Neuronal stem cell (in vitro differentiated cells): ENCODE measurements around the gene AP3S2.

ENCODE experiments used
- DNase-seq: peaks from one replicate; pipeline ENCODE4 v3.0.0-alpha.2; 2013; ENCODE audit warnings: low spot score
- H2AFZ ChIP-seq: one replicate; pipeline ENCODE4 v1.6.1; 2013; ENCODE audit warnings: mild to moderate bottlenecking, low read length, inconsistent platforms
- H2AK5ac ChIP-seq: 2 replicates; pipeline ENCODE4 v1.6.1; 2013; ENCODE audit warnings: low read depth, mild to moderate bottlenecking, inconsistent platforms, low read length, moderate library complexity, mixed read lengths
- H2BK120ac ChIP-seq: 2 replicates; pipeline ENCODE4 v1.6.1; 2013; ENCODE audit warnings: low read depth, mild to moderate bottlenecking, inconsistent platforms, low read length, moderate library complexity, mixed read lengths
- H2BK12ac ChIP-seq: one replicate; pipeline ENCODE4 v1.6.1; 2013; ENCODE audit warnings: low read length, inconsistent platforms
- H2BK15ac ChIP-seq: 2 replicates; pipeline ENCODE4 v1.6.1; 2013; ENCODE audit warnings: mild to moderate bottlenecking, low read length, inconsistent platforms, mixed read lengths
- H2BK5ac ChIP-seq: one replicate; pipeline ENCODE4 v1.6.1; 2013; ENCODE audit warnings: inconsistent platforms, mild to moderate bottlenecking, low read length, moderate library complexity
- H3K14ac ChIP-seq: one replicate; pipeline ENCODE4 v1.6.1; 2013; ENCODE audit warnings: low read length, inconsistent platforms
- H3K18ac ChIP-seq: 2 replicates; pipeline ENCODE4 v1.6.1; 2013; ENCODE audit warnings: low read length, inconsistent platforms
- H3K23ac ChIP-seq: 2 replicates; pipeline ENCODE4 v1.6.1; 2013; ENCODE audit warnings: low read depth, mild to moderate bottlenecking, mixed read lengths, low read length, inconsistent platforms; ENCODE audit not compliant: poor library complexity
- H3K27ac ChIP-seq: replicated peaks from 3 replicates; pipeline ENCODE4 v1.5.1; 2013; ENCODE audit warnings: low read length, inconsistent platforms
- H3K27me3 ChIP-seq, 3 experiments: 2 replicates each; pipeline ENCODE4 v1.6.1; 2013; ENCODE audit warnings: low read length in 3 of 3, mild to moderate bottlenecking in 2 of 3, inconsistent platforms in 1 of 3, low read depth in 1 of 3, mixed read lengths in 1 of 3, moderate library complexity in 1 of 3; ENCODE audit not compliant: control insufficient read depth in 3 of 3, insufficient read depth in 3 of 3
- H3K36me3 ChIP-seq, 2 donors: replicated peaks in 1 of 2; 2 replicates each; pipeline ENCODE4 v1.6.1; 2013; ENCODE audit warnings: low read length in 2 of 2; ENCODE audit not compliant: control insufficient read depth in 2 of 2, insufficient read depth in 2 of 2
- H3K4ac ChIP-seq: 2 replicates; pipeline ENCODE4 v1.6.1; 2013; ENCODE audit warnings: inconsistent platforms, mild to moderate bottlenecking, low read length, moderate library complexity
- H3K4me1 ChIP-seq, 2 donors: 1 replicate in 1 of 2; 2 replicates in 1 of 2; pipeline ENCODE4 v1.6.1; 2013; ENCODE audit warnings: low read length in 2 of 2, low read depth in 1 of 2; ENCODE audit not compliant: control insufficient read depth in 2 of 2, insufficient read depth in 1 of 2
- H3K4me2 ChIP-seq: one replicate; pipeline ENCODE4 v1.6.1; 2013; ENCODE audit warnings: mild to moderate bottlenecking, low read length, inconsistent platforms; ENCODE audit not compliant: insufficient read depth, poor library complexity, severe bottlenecking
- H3K4me3 ChIP-seq, 2 donors: 2 replicates each; pipeline ENCODE4 v1.5.1; 2013; ENCODE audit warnings: low read length in 2 of 2, mild to moderate bottlenecking in 2 of 2, inconsistent platforms in 1 of 2, moderate library complexity in 1 of 2
- H3K79me1 ChIP-seq: one replicate; pipeline ENCODE4 v1.6.1; 2013; ENCODE audit warnings: low read depth, mild to moderate bottlenecking, inconsistent platforms, low read length, moderate library complexity
- H3K9ac ChIP-seq: one replicate; pipeline ENCODE4 v1.6.1; 2013; ENCODE audit warnings: mild to moderate bottlenecking, low read depth, low read length, inconsistent platforms; ENCODE audit not compliant: poor library complexity
- H3K9me3 ChIP-seq, 2 donors: replicated peaks in 1 of 2; 2 replicates each; pipeline versions ENCODE3 to v1.6.1; 2013; ENCODE audit warnings: low read length in 2 of 2, mild to moderate bottlenecking in 2 of 2, inconsistent platforms in 1 of 2, low read depth in 1 of 2, mixed read lengths in 1 of 2, moderate library complexity in 1 of 2; ENCODE audit not compliant: control insufficient read depth in 2 of 2, insufficient read depth in 1 of 2
- H4K8ac ChIP-seq: one replicate; pipeline ENCODE4 v1.6.1; 2013; ENCODE audit warnings: low read depth, mild to moderate bottlenecking, inconsistent platforms, low read length, moderate library complexity
- H4K91ac ChIP-seq: one replicate; pipeline ENCODE4 v1.6.1; 2013; ENCODE audit warnings: low read length, low read depth, mild to moderate bottlenecking, inconsistent platforms; ENCODE audit not compliant: poor library complexity
- WGBS, 2 donors: extraction: QIAGEN DNeasy Blood & Tissue Kit; methylation state at CpG; one replicate each; pipeline ENCODE4 v1.1.7; 2013; ENCODE audit warnings: missing lambda C conversion rate in 2 of 2, mixed read lengths in 1 of 2; ENCODE audit not compliant: insufficient read length in 2 of 2, insufficient replicate concordance in 1 of 2; ENCODE audit errors: extremely low coverage in 2 of 2; 5-methylcytosine and 5-hydroxymethylcytosine counted together

AP3S2 gene

GRCh38 chr15:89805241-89806209, 88.3 kb downstream of the AP3S2 start:
- Histone ChIP-seq H2BK15ac (peak overlapping the region; percentile 91), H3K4me2 (no peak overlapping the region), H4K8ac (no peak overlapping the region), H2AK5ac (peak overlapping the region; percentile 9), H3K79me1 (no peaks in the 10 kb centered on the region), H3K4me1 (peaks cover 2 to 18% of the 10 kb centered on the region in 2 donors), H2BK120ac (no peak overlapping the region), H4K91ac (no peak overlapping the region), H3K9me3 (no peaks in the 10 kb centered on the region), H3K4me3 (no peak overlapping the region), H3K36me3 (no peaks in the 10 kb centered on the region), H3K27me3 (peaks cover 0 to 10% (median 0%) of the 10 kb centered on the region in 3 experiments), H2BK12ac (no peak overlapping the region), H3K18ac (peak overlapping the region; percentile 44), H3K14ac (no peak overlapping the region), H2AFZ (no peak overlapping the region), H3K9ac (no peak overlapping the region), H3K27ac (no peak overlapping the region), H3K4ac (peak overlapping the region; percentile 87), H3K23ac (peak overlapping the region; percentile 81), H2BK5ac (no peak overlapping the region)
- WGBS, 2 donors, result no CpG with 5 or more reads among the region's 29 CpGs
- no peak for DNase-seq

GRCh38 chr15:89803941-89804800, 89.6 kb downstream of the AP3S2 start:
- H2BK12ac ChIP-seq, result peak overlapping the region; percentile 86
- no CpG with 5 or more reads among the region's 29 CpGs for WGBS, 2 donors
- H3K79me1 ChIP-seq, result no peaks in the 10 kb centered on the region
- H3K14ac ChIP-seq, result no peak overlapping the region
- H4K91ac ChIP-seq, result no peak overlapping the region
- H3K4ac ChIP-seq, result no peak overlapping the region
- no peaks in the 10 kb centered on the region for H3K36me3 ChIP-seq
- no peak overlapping the region for H3K23ac ChIP-seq
- peak overlapping the region; percentile 27 for H3K18ac ChIP-seq
- DNase-seq, result no peak
- H3K4me3 ChIP-seq, result no peak overlapping the region
- H3K27ac ChIP-seq, result no peak overlapping the region
- H3K9ac ChIP-seq, result no peak overlapping the region
- peak overlapping the region; percentile 55 for H2BK120ac ChIP-seq
- peaks cover 0 to 7% (median 0%) of the 10 kb centered on the region in 3 experiments for H3K27me3 ChIP-seq
- peak overlapping the region; percentile 88 for H2AK5ac ChIP-seq
- H3K4me1 ChIP-seq, result peaks cover 2 to 13% of the 10 kb centered on the region in 2 donors
- H4K8ac ChIP-seq, result no peak overlapping the region
- H3K4me2 ChIP-seq, result no peak overlapping the region
- H2BK5ac ChIP-seq, result peak overlapping the region; percentile 35
- no peak overlapping the region for H2AFZ ChIP-seq
- H3K9me3 ChIP-seq, result no peaks in the 10 kb centered on the region
- H2BK15ac ChIP-seq, result peak overlapping the region; percentile 70

DNA sequence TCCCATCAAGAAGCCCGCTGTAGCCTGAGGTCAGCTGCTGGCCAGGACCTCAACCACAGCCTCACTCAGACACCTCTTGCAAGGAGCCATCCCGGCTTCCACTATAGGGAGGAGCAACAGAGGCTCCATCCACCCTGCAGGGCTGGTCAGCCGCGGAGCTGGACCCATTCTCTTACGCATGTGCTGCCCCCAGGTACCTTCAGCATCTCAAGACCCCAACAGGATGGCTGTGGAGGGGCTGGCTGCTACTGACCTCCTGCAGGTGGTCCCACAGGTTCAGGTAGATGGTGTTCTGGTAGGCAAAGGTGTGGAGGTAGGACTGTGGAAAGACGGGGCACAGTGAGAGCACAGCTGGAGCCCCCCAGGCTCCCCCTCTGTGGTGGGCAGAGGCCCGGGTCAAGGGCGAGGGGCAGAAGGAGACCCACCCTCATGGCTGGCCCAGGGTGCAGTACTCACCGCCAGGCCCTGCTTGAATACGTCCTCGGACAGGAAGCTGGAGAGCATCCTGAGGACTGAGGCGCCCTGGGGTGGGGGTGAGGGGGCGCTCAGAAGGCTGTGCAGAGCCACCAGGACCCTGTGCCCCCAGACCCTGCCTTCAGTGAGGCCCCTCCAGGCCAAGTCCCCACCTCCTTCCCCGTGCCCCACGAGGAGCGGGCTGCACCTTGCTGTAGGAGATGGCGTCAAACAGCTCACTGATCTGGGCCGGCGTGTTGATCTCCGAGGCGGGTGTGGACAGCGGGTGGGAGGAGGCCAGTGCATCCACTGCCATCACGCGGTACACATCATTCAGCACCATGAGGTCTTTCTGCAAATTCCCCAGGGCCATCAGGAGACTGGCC, 90.6 kb downstream of the AP3S2 start:
- Histone ChIP-seq H3K4me1 (peaks cover 2 to 7% of the 10 kb centered on the region in 2 donors), H3K9me3 (no peaks in the 10 kb centered on the region), H3K9ac (no peak overlapping the region), H4K91ac (no peak overlapping the region), H2BK120ac (peak overlapping the region; percentile 55), H3K4me2 (no peak overlapping the region), H3K23ac (no peak overlapping the region), H3K27ac (no peak overlapping the region), H3K27me3 (peaks cover 0 to 7% (median 0%) of the 10 kb centered on the region in 3 experiments), H3K79me1 (no peaks in the 10 kb centered on the region), H3K18ac (peak overlapping the region; percentile 71), H4K8ac (no peak overlapping the region), H3K4ac (no peak overlapping the region), H2AFZ (peak overlapping the region; percentile 71), H3K4me3 (no peak overlapping the region), H3K36me3 (no peaks in the 10 kb centered on the region), H2BK12ac (no peak overlapping the region), H2BK15ac (no peak overlapping the region), H3K14ac (peak overlapping the region; percentile 43), H2BK5ac (peak overlapping the region; percentile 39), H2AK5ac (peak overlapping the region; percentile 88)
- no CpG with 5 or more reads among the region's 24 CpGs for WGBS, 2 donors
- DNase-seq, result no peak
